Left ventricle myocardium inferior (tissue), 1 donor: ENCODE measurements around the gene CYRIA. TPM values are rescaled to one million over a fixed set of nuclear protein-coding genes. Genes with fewer than 3 reads are reported as not detected.

Source experiments
- DNase-seq: peaks from one replicate; pipeline ENCODE4 v3.0.0-alpha.2; 2020
- H3K27ac ChIP-seq: fragments of 200-600 bp; replicated peaks from 2 replicates; pipeline ENCODE4 v1.8.0; 2021
- H3K27me3 ChIP-seq: fragments of 200-600 bp; 2 replicates; pipeline ENCODE4 v1.8.0; 2021; ENCODE audit warnings: low read depth
- H3K36me3 ChIP-seq: fragments of 200-600 bp; 2 replicates; pipeline ENCODE4 v1.8.0; 2021
- H3K4me1 ChIP-seq: fragments of 200-600 bp; 2 replicates; pipeline ENCODE4 v1.8.0; 2021
- H3K4me3 ChIP-seq: fragments of 200-600 bp; 2 replicates; pipeline ENCODE4 v1.8.0; 2021; ENCODE audit warnings: mild to moderate bottlenecking, moderate library complexity
- H3K9me3 ChIP-seq: fragments of 200-600 bp; replicated peaks from 2 replicates; pipeline ENCODE4 v1.8.0; 2021
- CTCF ChIP-seq: fragments of 200-600 bp; IDR thresholded peaks from 2 replicates; pipeline ENCODE4 v1.8.0; 2021; ENCODE audit warnings: antibody characterized with exemption, mild to moderate bottlenecking, borderline replicate concordance
- intact Hi-C: fragments of 100-400 bp; cut with micrococcal nuclease; formaldehyde crosslinking; loops from one replicate; pipeline ENCODE4 v1.11.0; 2022
- total RNA-seq: library from RNA; stranded (reverse); fragmentation: NEBNext Ultra II Directional; extraction: Animal tissue kit (Norgen Biotek cat#: 25700); gene quantifications from one replicate; pipeline ENCODE4 v1.2.1, GENCODE V29; 2021
- donor health status: DM: no; HTN: yes; CAD: no; lungs with severe emphysema.

CYRIA gene
- total RNA-seq, 1 donor from 2014 or later = 4.1 TPM

GRCh38 chr2:16671760-16672159 lies 6.1 kb upstream of the CYRIA start:
- no peaks in the 10 kb centered on the region for H3K36me3 ChIP-seq
- intact Hi-C loops = no loop called here
- peaks cover 2% of the 10 kb centered on the region for H3K4me1 ChIP-seq
- TF ChIP-seq CTCF = no peak
- no peak overlapping the region for H3K4me3 ChIP-seq
- no peaks in the 10 kb centered on the region for H3K27me3 ChIP-seq
- H3K9me3 ChIP-seq = no peaks in the 10 kb centered on the region
- no peak for DNase-seq
- H3K27ac ChIP-seq = no peak overlapping the region

GRCh38 chr2:16669388-16669787 lies 3.8 kb upstream of the CYRIA start:
- Histone ChIP-seq H3K4me1 (peaks cover 22% of the 10 kb centered on the region), H3K27me3 (no peaks in the 10 kb centered on the region), H3K27ac (no peak overlapping the region), H3K9me3 (no peaks in the 10 kb centered on the region), H3K4me3 (no peak overlapping the region), H3K36me3 (no peaks in the 10 kb centered on the region)
- no peak for DNase-seq
- TF ChIP-seq CTCF = no peak
- intact Hi-C loops = no loop called here

GRCh38 chr2:16666449-16666801 lies 791 bp upstream of the CYRIA start:
- Histone ChIP-seq H3K27ac (peak overlapping the region; percentile 25), H3K36me3 (no peaks in the 10 kb centered on the region), H3K9me3 (no peaks in the 10 kb centered on the region), H3K27me3 (no peaks in the 10 kb centered on the region), H3K4me3 (peak overlapping the region; percentile 74), H3K4me1 (peaks cover 48% of the 10 kb centered on the region)
- intact Hi-C loops = no loop called here
- no peak for TF ChIP-seq CTCF
- DNase-seq = no peak

- no peak for DNase-seq
- Histone ChIP-seq H3K27me3 (no peaks in the 10 kb centered on the region), H3K4me3 (peak overlapping the region; percentile 74), H3K27ac (peak overlapping the region; percentile 76), H3K4me1 (peaks cover 51% of the 10 kb centered on the region), H3K9me3 (no peaks in the 10 kb centered on the region), H3K36me3 (no peaks in the 10 kb centered on the region)
- intact Hi-C loops = no loop called here
- TF ChIP-seq CTCF = no peak
Observed at GRCh38 chr2:16664809-16665747, 556 bp downstream of the CYRIA start.

- Histone ChIP-seq H3K27me3 (no peaks in the 10 kb centered on the region), H3K36me3 (no peaks in the 10 kb centered on the region), H3K9me3 (no peaks in the 10 kb centered on the region), H3K4me3 (peak overlapping the region; percentile 74), H3K4me1 (peaks cover 57% of the 10 kb centered on the region), H3K27ac (peak overlapping the region; percentile 76)
- intact Hi-C loops = no loop called here
- no peak for DNase-seq
- TF ChIP-seq CTCF = no peak
Observed at GRCh38 chr2:16664052-16664731, 1.4 kb downstream of the CYRIA start.
